Large intestine (tissue), 12 donors: Measurements from ENCODE around the gene TLX2. TPM values are rescaled to one million over a fixed set of nuclear protein-coding genes. Genes with fewer than 3 reads are reported as not detected.
"Not testable (repeated sequence)": the region's sequence is repeated elsewhere in the genome, so short reads cannot be mapped to it uniquely, and the experiment has no call there.

Source experiments
- DNase-seq, 2 donors: peaks; one replicate each; pipeline versions ENCODE4 v3.0.0 to v3.0.0-alpha.2; 2013
- H3K27ac ChIP-seq: one replicate; pipeline ENCODE4 v1.5.1; 2013; ENCODE audit warnings: low read length
- H3K27me3 ChIP-seq: 2 replicates; pipeline ENCODE4 v1.6.1; 2013; ENCODE audit warnings: low read length; ENCODE audit not compliant: control insufficient read depth, insufficient read depth
- H3K36me3 ChIP-seq: 2 replicates; pipeline ENCODE4 v1.6.1; 2013; ENCODE audit warnings: low read length; ENCODE audit not compliant: control insufficient read depth, insufficient read depth
- H3K4me1 ChIP-seq: one replicate; pipeline ENCODE4 v1.6.1; 2013; ENCODE audit warnings: low read length; ENCODE audit not compliant: control insufficient read depth, insufficient read depth
- H3K4me3 ChIP-seq: one replicate; pipeline ENCODE4 v1.5.1; 2013; ENCODE audit warnings: low read length
- H3K9me3 ChIP-seq: one replicate; pipeline ENCODE4 v1.6.1; 2013; ENCODE audit warnings: mild to moderate bottlenecking, low read depth, low read length, moderate library complexity; ENCODE audit not compliant: control insufficient read depth
- WGBS: methylation state at CpG from one replicate; pipeline ENCODE4 v1.1.5; 2013; ENCODE audit warnings: low lambda C conversion rate; ENCODE audit not compliant: insufficient coverage; 5-methylcytosine and 5-hydroxymethylcytosine counted together
- long read RNA-seq, 11 donors: transcript quantifications; one replicate each; lab custom pipeline, GENCODE V29; 2026
- polyA plus RNA-seq: library from polyadenylated mRNA; unstranded; fragments of 120-200 nt; gene quantifications from one replicate; pipeline ENCODE4 v1.2.1, GENCODE V29; 2013

TLX2 gene
- 5.0 TPM for polyA plus RNA-seq
- long read RNA-seq, donor 1, partial matches to known transcripts, result 67 of 111 reads
- long read RNA-seq, donor 1, other reads (novel, unspliced or antisense), result 43 of 111 reads
- long read RNA-seq, donor 2, partial matches to known transcripts, result 6 of 7 reads
- long read RNA-seq, donor 2, other reads (novel, unspliced or antisense), result 0 of 7 reads
- long read RNA-seq, donor 3, result 0 reads
- long read RNA-seq, donor 4, result 0 reads
- long read RNA-seq, donor 5, partial matches to known transcripts, result 0 of 6 reads
- long read RNA-seq, donor 5, other reads (novel, unspliced or antisense), result 0 of 6 reads
- long read RNA-seq, donor 6, partial matches to known transcripts, result 140 of 216 reads
- long read RNA-seq, donor 6, other reads (novel, unspliced or antisense), result 75 of 216 reads
- long read RNA-seq, donor 7, result 0 reads
- long read RNA-seq, donor 8, partial matches to known transcripts, result 207 of 216 reads
- long read RNA-seq, donor 8, other reads (novel, unspliced or antisense), result 7 of 216 reads
- long read RNA-seq, donor 9, result 0 reads
- long read RNA-seq, donor 10, result 0 reads
- long read RNA-seq, donor 11, partial matches to known transcripts, result 0 of 1 reads
- long read RNA-seq, donor 11, other reads (novel, unspliced or antisense), result 0 of 1 reads

DNA sequence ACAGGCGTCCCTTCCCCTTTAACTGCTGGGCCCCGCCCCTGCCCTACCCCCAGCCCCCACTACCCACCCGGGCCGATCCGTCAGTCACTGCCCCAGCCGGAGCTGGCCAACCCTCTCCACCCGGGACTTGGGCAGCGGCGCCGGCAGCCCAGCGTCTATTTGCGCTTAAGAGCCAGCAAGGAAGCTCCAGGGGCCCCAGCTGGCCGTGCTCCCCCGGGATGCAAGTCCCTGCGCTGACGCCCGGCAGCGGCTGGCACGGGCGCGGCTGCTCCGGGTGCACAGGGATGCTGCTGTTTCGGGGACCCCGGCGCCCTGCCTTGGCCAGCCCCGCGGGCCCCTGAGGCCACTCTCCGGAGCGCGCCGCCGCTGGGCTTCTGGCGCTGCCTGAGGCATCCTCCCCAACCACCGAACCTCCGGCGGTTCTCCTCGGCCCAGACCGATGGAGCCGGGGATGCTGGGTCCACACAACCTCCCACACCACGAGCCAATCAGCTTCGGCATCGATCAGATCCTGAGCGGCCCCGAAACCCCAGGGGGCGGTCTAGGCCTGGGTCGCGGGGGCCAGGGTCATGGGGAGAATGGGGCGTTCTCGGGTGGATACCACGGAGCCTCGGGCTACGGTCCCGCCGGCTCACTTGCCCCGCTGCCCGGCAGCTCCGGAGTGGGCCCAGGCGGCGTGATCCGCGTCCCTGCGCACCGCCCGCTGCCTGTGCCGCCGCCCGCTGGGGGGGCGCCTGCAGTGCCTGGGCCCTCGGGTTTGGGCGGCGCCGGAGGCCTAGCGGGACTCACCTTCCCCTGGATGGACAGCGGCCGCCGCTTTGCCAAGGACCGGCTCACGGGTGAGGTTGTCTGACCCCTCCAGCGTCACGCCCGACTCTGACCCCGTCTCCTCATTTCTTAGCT, at the start of gene TLX2:
TSS of gene TLX2 (plus strand) at position 83 of the 903 bp plus-strand sequence. CDS start at position 440, 357 bp downstream.
- Histone ChIP-seq H3K4me1 (peaks cover 5% of the 10 kb centered on the region), H3K27ac (peak within 1 kb of the TSS; percentile 35), H3K36me3 (no peaks in the 10 kb centered on the region), H3K4me3 (no peak within 1 kb of the TSS), H3K9me3 (peaks cover 23% of the 10 kb centered on the region), H3K27me3 (peaks cover 95% of the 10 kb centered on the region)
- no CpG with 5 or more reads among the region's 82 CpGs for WGBS
- DNase-seq, result no peak

DNA sequence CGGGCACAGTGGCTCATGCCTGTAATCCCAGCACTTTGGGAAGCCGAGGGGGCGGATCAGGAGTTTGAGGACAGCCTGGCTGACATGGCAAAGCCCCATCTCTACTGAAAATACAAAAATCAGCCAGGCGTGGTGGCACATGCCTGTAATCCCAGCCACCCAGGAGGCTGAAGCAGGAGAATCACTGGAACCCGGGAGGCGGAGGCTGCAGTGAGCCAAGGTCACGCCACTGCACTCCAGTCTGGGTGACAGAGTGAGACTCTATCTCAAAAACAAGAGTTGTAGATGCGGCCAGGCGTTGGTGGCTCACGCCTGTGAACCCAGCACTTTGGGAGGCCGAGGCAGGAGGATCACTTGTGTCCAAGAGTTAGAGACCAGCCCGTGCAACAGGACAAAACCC, 43.5 kb upstream of the TLX2 start:
- H3K36me3 ChIP-seq, result peaks cover 16% of the 10 kb centered on the region
- WGBS, result no CpG with 5 or more reads among the region's 12 CpGs

DNA sequence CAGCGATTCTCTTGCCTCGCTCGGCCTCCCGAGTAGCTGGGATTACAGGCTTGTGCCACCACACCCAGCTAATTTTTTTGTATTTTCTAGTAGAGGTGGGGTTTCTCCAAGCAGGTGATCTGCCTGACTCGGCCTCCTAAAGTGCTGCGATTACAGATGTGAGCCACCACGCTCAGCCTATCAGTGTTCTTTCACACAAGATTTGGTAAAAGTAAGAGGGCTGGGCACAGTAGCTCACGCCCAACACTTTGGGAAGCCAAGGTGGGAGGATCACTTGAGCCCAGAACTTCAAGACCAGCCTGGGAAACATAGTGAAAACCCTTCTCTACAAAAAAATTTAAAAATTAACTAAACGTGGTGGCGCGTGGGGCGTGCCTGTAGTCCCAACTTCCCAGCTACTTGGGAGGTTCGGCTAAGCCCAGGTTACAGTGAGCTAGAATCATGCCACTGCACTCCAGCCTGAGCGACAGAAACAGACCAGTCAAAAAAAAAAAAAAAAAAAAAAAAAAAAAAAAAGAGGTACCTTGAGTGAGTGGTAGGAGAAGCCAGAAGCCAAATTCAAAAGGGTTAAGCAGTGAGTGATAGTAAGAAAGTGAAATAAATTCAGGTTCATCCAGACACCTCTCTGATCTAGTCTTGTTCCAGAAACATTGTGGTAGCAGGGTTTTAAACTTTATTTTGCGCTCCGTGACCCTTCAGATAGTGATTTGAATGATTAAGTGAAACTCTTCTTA, 42.8 kb upstream of the TLX2 start:
- H3K4me1 ChIP-seq, result peaks cover 14% of the 10 kb centered on the region
- no peaks in the 10 kb centered on the region for H3K27me3 ChIP-seq
- WGBS, result no CpG with 5 or more reads among the region's 16 CpGs
- peak overlapping the region; percentile 91 for H3K27ac ChIP-seq
- peak overlapping the region; percentile 77 for H3K4me3 ChIP-seq
- H3K9me3 ChIP-seq, result no peaks in the 10 kb centered on the region
- H3K36me3 ChIP-seq, result peaks cover 19% of the 10 kb centered on the region
- no peak for DNase-seq

More for the DNA sequence above, 43.5 kb upstream of the TLX2 start:
- not testable (repeated sequence) for DNase-seq, H3K9me3 ChIP-seq, H3K27me3 ChIP-seq, H3K27ac ChIP-seq, H3K4me3 ChIP-seq
- peaks cover 13% of the 10 kb centered on the region for H3K4me1 ChIP-seq

DNA sequence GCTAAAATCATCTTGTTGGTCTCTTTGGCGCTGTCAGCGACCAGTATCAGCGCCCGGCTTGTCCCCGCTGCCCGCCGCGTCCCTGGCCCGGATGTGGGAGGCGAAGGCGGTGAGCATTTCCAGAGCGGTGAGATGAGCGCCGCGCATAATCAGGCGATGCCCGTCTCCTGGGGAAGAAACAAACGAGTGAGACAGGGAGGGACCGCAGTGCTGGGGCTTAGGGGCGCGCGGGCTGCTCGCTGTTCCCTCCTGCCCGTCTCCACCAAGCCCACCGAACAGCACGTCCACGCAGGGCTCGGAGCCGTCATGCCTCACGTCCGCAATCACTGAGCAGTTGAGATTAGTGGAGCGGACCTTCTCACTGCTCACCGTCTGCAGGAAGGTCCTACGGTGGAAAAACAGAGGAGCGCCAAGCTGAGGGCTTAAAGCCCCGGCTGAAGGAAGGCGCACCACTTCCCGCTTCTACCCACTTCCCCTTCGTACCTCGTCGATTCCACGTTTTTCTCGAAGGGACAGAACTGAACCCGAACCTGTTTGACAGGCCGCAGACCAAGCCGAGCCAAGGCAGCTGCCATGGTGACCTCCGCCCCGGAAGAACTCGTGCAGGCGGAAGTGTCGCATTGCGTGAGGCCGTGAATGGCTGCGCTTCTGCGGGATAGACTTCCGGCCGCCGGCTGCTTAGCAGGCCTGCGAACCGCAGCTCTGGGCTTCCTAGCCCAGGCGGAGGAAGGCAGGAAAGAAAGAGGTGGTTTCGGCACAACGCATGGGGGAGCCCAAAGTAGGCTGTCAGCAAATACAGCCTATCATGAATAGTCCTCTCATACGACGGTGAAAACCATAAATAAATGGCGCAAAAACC, 41.9 kb upstream of the TLX2 start, which contains the start of gene MRPL53:
TSS of gene MRPL53 (minus strand) at position 595 of the 859 bp plus-strand sequence. CDS start at position 575, 20 bp downstream.
- Histone ChIP-seq H3K27me3 (no peaks in the 10 kb centered on the region), H3K4me1 (peaks cover 20% of the 10 kb centered on the region), H3K27ac (peak within 1 kb of the TSS; percentile 91), H3K4me3 (peak within 1 kb of the TSS; percentile 77), H3K36me3 (peaks cover 19% of the 10 kb centered on the region), H3K9me3 (no peaks in the 10 kb centered on the region)
- DNase-seq, result peak; percentile 92 to 95
- WGBS, result no CpG with 5 or more reads among the region's 66 CpGs

DNA sequence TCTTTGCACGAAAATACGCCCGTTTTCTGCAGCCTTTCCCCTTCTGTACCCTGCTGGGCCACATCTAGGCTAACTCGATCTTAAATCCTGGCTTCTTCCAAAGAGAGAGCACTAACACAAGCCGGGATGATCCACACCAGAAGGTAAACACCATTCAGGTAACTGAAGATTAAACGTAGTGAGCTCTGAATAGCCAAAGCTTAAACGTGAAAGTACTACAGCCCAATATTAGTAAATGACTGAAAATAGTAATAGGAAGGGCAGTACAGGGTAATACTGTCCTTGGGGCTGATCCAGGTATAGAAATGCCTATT, 41.3 kb upstream of the TLX2 start:
- Histone ChIP-seq H3K4me1 (peaks cover 24% of the 10 kb centered on the region), H3K9me3 (no peaks in the 10 kb centered on the region), H3K4me3 (peak overlapping the region; percentile 77), H3K27me3 (no peaks in the 10 kb centered on the region), H3K36me3 (peaks cover 23% of the 10 kb centered on the region), H3K27ac (peak overlapping the region; percentile 91)
- no peak for DNase-seq
- WGBS, result 18% methylated on average over 2 of the region's 7 CpGs

DNA sequence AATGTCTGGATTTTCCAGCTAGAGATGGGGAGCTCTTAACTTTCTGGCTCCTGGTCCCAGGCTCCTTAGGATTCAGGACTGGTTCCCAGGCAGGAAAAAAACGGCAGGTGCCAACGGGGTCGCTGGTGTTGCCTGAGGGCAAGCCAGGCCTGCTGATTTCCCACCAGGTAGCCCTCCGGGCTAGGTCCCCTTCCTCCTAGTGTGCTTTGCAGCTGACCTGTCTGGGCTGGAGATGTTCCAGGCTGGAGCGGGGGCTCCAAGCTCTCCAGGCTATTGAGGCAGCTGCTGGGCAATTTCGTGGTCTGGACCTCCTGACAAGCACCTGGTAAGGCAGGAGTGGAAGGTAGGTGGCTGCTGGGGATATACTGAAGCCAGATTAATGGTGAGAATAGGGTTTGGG, 39.8 kb upstream of the TLX2 start:
- Histone ChIP-seq H3K27ac (no peak overlapping the region), H3K36me3 (peaks cover 24% of the 10 kb centered on the region), H3K4me1 (peaks cover 24% of the 10 kb centered on the region), H3K4me3 (no peak overlapping the region), H3K9me3 (no peaks in the 10 kb centered on the region), H3K27me3 (no peaks in the 10 kb centered on the region)
- no peak for DNase-seq
- no CpG with 5 or more reads among the region's 6 CpGs for WGBS

DNA sequence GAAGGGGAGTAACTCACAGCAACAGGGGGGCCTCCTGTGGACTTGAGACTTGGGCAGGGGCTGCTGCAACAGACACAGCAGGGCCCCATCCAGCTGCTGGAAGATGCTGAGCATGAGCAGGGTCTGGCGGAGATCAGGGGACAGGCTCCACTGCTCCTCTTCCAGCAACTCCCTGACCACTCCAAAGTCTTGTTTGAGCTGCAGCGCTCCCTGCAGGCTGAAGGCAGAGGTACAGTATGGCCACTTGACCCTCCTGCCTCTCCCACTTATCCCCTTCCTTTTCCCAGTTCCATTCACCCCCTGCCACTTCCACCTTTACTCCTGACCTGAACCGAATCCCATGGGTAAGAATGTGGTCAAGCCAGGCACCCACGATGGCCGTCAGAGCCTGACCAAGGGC, 39.4 kb upstream of the TLX2 start:
- H3K27me3 ChIP-seq, result no peaks in the 10 kb centered on the region
- no peak for DNase-seq
- no peak overlapping the region for H3K27ac ChIP-seq
- no peak overlapping the region for H3K4me3 ChIP-seq
- H3K36me3 ChIP-seq, result peaks cover 26% of the 10 kb centered on the region
- no peaks in the 10 kb centered on the region for H3K9me3 ChIP-seq
- no CpG with 5 or more reads among the region's 5 CpGs for WGBS
- peaks cover 24% of the 10 kb centered on the region for H3K4me1 ChIP-seq

DNA sequence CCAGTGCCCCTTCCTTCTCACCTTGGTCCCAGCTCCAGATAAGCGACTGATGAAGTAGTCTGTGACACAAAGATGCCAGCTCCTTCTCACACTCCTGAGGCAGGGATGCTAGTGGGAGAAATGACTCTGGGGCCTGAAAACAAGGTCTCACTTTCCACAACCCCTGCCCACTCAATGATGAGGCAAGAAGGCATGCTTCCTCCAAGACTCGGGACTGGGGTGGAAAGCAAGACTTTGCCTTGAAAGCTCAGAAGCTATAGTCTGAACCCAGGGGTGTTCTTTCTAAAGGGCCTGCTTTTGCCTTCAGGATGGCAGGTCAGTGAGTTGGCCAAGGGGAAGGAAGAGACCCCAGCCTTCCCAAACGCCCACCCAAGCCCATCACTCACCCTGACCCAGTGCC, 32.8 kb upstream of the TLX2 start:
- DNase-seq, result no peak
- H3K9me3 ChIP-seq, result no peaks in the 10 kb centered on the region
- H3K4me3 ChIP-seq, result peak overlapping the region; percentile 85
- H3K27me3 ChIP-seq, result no peaks in the 10 kb centered on the region
- WGBS, result no CpG with 5 or more reads among the region's 3 CpGs
- peaks cover 26% of the 10 kb centered on the region for H3K4me1 ChIP-seq
- no peak overlapping the region for H3K27ac ChIP-seq
- peaks cover 22% of the 10 kb centered on the region for H3K36me3 ChIP-seq
